Stimulated activated CD8-positive, alpha-beta memory T cell treated with anti-CD3 and anti-CD28 coated beads, Interleukin-15, amount 100 ng/mL, for 48 hours (primary cell): ENCODE data around the gene KLHL9.

Source experiments
- DNase-seq, 2 donors: peaks; one replicate each; pipeline ENCODE4 v3.0.0-alpha.2; 2020; ENCODE audit warnings: low read depth in 2 of 2

Gene KLHL9

GRCh38 chr9:21317956-21318923 lies 17.0 kb downstream of the KLHL9 start:
- no peak for DNase-seq

- DNase-seq = no peak
Observed at GRCh38 chr9:21316860-21317259, 18.3 kb downstream of the KLHL9 start.

- no peak for DNase-seq
Observed at GRCh38 chr9:21316032-21316842, 19.0 kb downstream of the KLHL9 start.

GRCh38 chr9:21314152-21314551 lies 21.1 kb downstream of the KLHL9 start:
- DNase-seq = no peak

GRCh38 chr9:21311889-21312288 lies 23.3 kb downstream of the KLHL9 start:
- no peak for DNase-seq

- DNase-seq = no peak
Observed at GRCh38 chr9:21305213-21305612, 30.0 kb downstream of the KLHL9 start, which contains the start of gene IFNA5. Gene IFNA5 (minus strand): TSS chr9:21305313. CDS start chr9:21305256, 57 bp downstream.

GRCh38 chr9:21295992-21296391 lies 39.2 kb downstream of the KLHL9 start:
- DNase-seq = no peak

- no peak for DNase-seq
Observed at GRCh38 chr9:21294904-21295538, 40.2 kb downstream of the KLHL9 start.

- DNase-seq = no peak
Observed at GRCh38 chr9:21294364-21294774, 40.8 kb downstream of the KLHL9 start.

GRCh38 chr9:21289848-21290247 lies 45.4 kb downstream of the KLHL9 start:
- no peak for DNase-seq

- DNase-seq = no peak
Observed at GRCh38 chr9:21287280-21287679, 47.9 kb downstream of the KLHL9 start.

GRCh38 chr9:21286659-21287058 lies 48.5 kb downstream of the KLHL9 start:
- no peak for DNase-seq

- DNase-seq = no peak
Observed at GRCh38 chr9:21286099-21286498, 49.1 kb downstream of the KLHL9 start.

GRCh38 chr9:21281275-21281674 lies 53.9 kb downstream of the KLHL9 start:
- no peak for DNase-seq
